IMR-90 (cell line): ENCODE results near the gene TRMT13. TPM values are rescaled to one million over a fixed set of nuclear protein-coding genes. Genes with fewer than 3 reads are reported as not detected.

Source experiments
- ATAC-seq: fragments of 200-7000 bp; cut with Tn5 transposase; 2 replicates; pipeline ENCODE4 v1.9.1; 2020; ENCODE audit warnings: low read depth, mild to moderate bottlenecking, moderate library complexity
- BruUV-seq: library from RNA; stranded (reverse); fragments of 400-500 nt; replicated peaks from 2 replicates; lab custom pipeline; 2021; lab: Mats Ljungman, UMichigan
- CTCF ChIA-PET: fragments of 300-600 bp; formaldehyde crosslinking; extraction: SDS; loops from one replicate; lab custom pipeline; 2021; ENCODE audit warnings: antibody characterized with exemption; lab: Yijun Ruan, JAX
- POLR2A ChIA-PET: fragments of 300-600 bp; sonication (Branson Sonifier 250); formaldehyde crosslinking; loops from one replicate; lab custom pipeline; 2022; ENCODE audit warnings: antibody characterized with exemption; ENCODE audit not compliant: unreplicated experiment; lab: Charles Lee
- DNase-seq: peaks from one replicate; pipeline ENCODE4 v3.0.0; 2013
- H2AFZ ChIP-seq: replicated peaks from 2 replicates; pipeline ENCODE3; 2013; ENCODE audit warnings: low read length, mild to moderate bottlenecking; ENCODE audit not compliant: poor library complexity
- H2AK5ac ChIP-seq: 2 replicates; pipeline ENCODE4 v1.6.1; 2013; ENCODE audit warnings: low read depth, low read length, inconsistent platforms
- H2AK9ac ChIP-seq: replicated peaks from 2 replicates; pipeline ENCODE3; 2013; ENCODE audit warnings: mild to moderate bottlenecking, low read depth, low read length, moderate library complexity; ENCODE audit not compliant: poor library complexity
- H2BK120ac ChIP-seq: 2 replicates; pipeline ENCODE4 v1.6.1; 2013; ENCODE audit warnings: low read depth, low read length, inconsistent platforms
- H2BK15ac ChIP-seq: 3 replicates; pipeline ENCODE4 v1.6.1; 2013; ENCODE audit warnings: low read depth, low read length, inconsistent platforms
- H2BK20ac ChIP-seq: 2 replicates; pipeline ENCODE4 v1.6.1; 2013; ENCODE audit warnings: low read depth, mild to moderate bottlenecking, inconsistent platforms, low read length, moderate library complexity
- H2BK5ac ChIP-seq: 2 replicates; pipeline ENCODE4 v1.6.1; 2013; ENCODE audit warnings: mild to moderate bottlenecking, low read depth, low read length, inconsistent platforms; ENCODE audit not compliant: poor library complexity, severe bottlenecking
- H3K14ac ChIP-seq: replicated peaks from 2 replicates; pipeline ENCODE4 v1.6.1; 2013; ENCODE audit warnings: low read depth, low read length, inconsistent platforms
- H3K18ac ChIP-seq: 2 replicates; pipeline ENCODE4 v1.6.1; 2013; ENCODE audit warnings: low read depth, low read length, control low read depth
- H3K23ac ChIP-seq: 2 replicates; pipeline ENCODE4 v1.6.1; 2013; ENCODE audit warnings: low read depth, low read length, inconsistent platforms
- H3K27ac ChIP-seq: 2 replicates; pipeline ENCODE4 v1.5.1; 2013; ENCODE audit warnings: mild to moderate bottlenecking, control low read depth, low read length; ENCODE audit not compliant: insufficient read depth
- H3K27me3 ChIP-seq: 2 replicates; pipeline ENCODE4 v1.6.1; 2013; ENCODE audit warnings: low read length; ENCODE audit not compliant: control insufficient read depth, insufficient read depth
- H3K36me3 ChIP-seq: 2 replicates; pipeline ENCODE4 v1.6.1; 2013; ENCODE audit warnings: low read length, mixed read lengths; ENCODE audit not compliant: control insufficient read depth, insufficient read depth
- H3K4ac ChIP-seq: 2 replicates; pipeline ENCODE4 v1.6.1; 2013; ENCODE audit warnings: low read depth, low read length, inconsistent platforms
- H3K4me1 ChIP-seq: 2 replicates; pipeline ENCODE4 v1.6.1; 2013; ENCODE audit warnings: low read length, mixed read lengths; ENCODE audit not compliant: control insufficient read depth, insufficient read depth
- H3K4me2 ChIP-seq: 2 replicates; pipeline ENCODE4 v1.6.1; 2013; ENCODE audit warnings: low read depth, mild to moderate bottlenecking, control low read depth, low read length, moderate library complexity
- H3K4me3 ChIP-seq: 2 replicates; pipeline ENCODE4 v1.5.1; 2013; ENCODE audit warnings: low read depth, mild to moderate bottlenecking, control low read depth, low read length, moderate library complexity; ENCODE audit not compliant: insufficient read depth
- H3K56ac ChIP-seq: 2 replicates; pipeline ENCODE4 v1.6.1; 2013; ENCODE audit warnings: low read length, inconsistent platforms; ENCODE audit not compliant: insufficient read depth; ENCODE audit errors: extremely low read depth
- H3K79me1 ChIP-seq, 2 experiments: 2 replicates each; pipeline ENCODE4 v1.6.1; 2013; ENCODE audit warnings: low read length in 2 of 2, inconsistent platforms in 1 of 2, low read depth in 1 of 2
- H3K9ac ChIP-seq: 2 replicates; pipeline ENCODE4 v1.6.1; 2013; ENCODE audit warnings: low read depth, low read length, control low read depth
- H3K9me1 ChIP-seq: 2 replicates; pipeline ENCODE4 v1.6.1; 2013; ENCODE audit warnings: low read length, inconsistent platforms; ENCODE audit not compliant: insufficient read depth
- H3K9me3 ChIP-seq: 2 replicates; pipeline ENCODE4 v1.6.1; 2013; ENCODE audit warnings: low read length; ENCODE audit not compliant: control insufficient read depth, insufficient read depth
- H4K20me1 ChIP-seq: 2 replicates; pipeline ENCODE4 v1.6.1; 2013; ENCODE audit warnings: low read length, inconsistent platforms; ENCODE audit not compliant: insufficient read depth
- H4K5ac ChIP-seq: 2 replicates; pipeline ENCODE4 v1.6.1; 2013; ENCODE audit warnings: mild to moderate bottlenecking, low read depth, low read length, control low read depth
- H4K8ac ChIP-seq, 2 experiments: 2 replicates each; pipeline ENCODE4 v1.6.1; 2013; ENCODE audit warnings: low read depth in 2 of 2, low read length in 2 of 2, control low read depth in 1 of 2, inconsistent platforms in 1 of 2
- H4K91ac ChIP-seq: 2 replicates; pipeline ENCODE4 v1.6.1; 2013; ENCODE audit warnings: low read depth, low read length, inconsistent platforms; ENCODE audit not compliant: insufficient read depth
- BHLHE40 ChIP-seq: fragments of 150-350 bp; IDR thresholded peaks from 2 replicates; pipeline ENCODE4 v1.6.1; 2016; ENCODE audit warnings: mild to moderate bottlenecking, low read depth, low read length
- CEBPB ChIP-seq: IDR thresholded peaks from 2 replicates; pipeline ENCODE4 v1.6.1; 2012; ENCODE audit warnings: low read depth, low read length, improper control_type of control experiment
- CHD1 ChIP-seq: IDR thresholded peaks from 2 replicates; pipeline ENCODE4 v1.6.1; 2012; ENCODE audit warnings: low read depth, low read length, improper control_type of control experiment
- CTCF ChIP-seq: conservative IDR thresholded peaks from 2 replicates; pipeline ENCODE4 v1.5.1; 2012; ENCODE audit warnings: mild to moderate bottlenecking, low read depth, low read length, improper control_type of control experiment
- FOS ChIP-seq: fragments of 150-350 bp; IDR thresholded peaks from 2 replicates; pipeline ENCODE4 v1.6.1; 2016; ENCODE audit warnings: low read depth, low read length
- MAFK ChIP-seq: IDR thresholded peaks from 2 replicates; pipeline ENCODE4 v1.6.1; 2012; ENCODE audit warnings: low read depth, low read length, improper control_type of control experiment
- MAZ ChIP-seq: IDR thresholded peaks from 2 replicates; pipeline ENCODE4 v1.6.1; 2012; ENCODE audit warnings: low read depth, mild to moderate bottlenecking, low read length, improper control_type of control experiment, moderate library complexity, borderline replicate concordance
- MXI1 ChIP-seq: IDR thresholded peaks from 2 replicates; pipeline ENCODE4 v1.6.1; 2012; ENCODE audit warnings: low read depth, mild to moderate bottlenecking, low read length, moderate library complexity, borderline replicate concordance
- NFE2L2 ChIP-seq: fragments of 150-350 bp; IDR thresholded peaks from 2 replicates; pipeline ENCODE4 v1.6.1; 2016; ENCODE audit warnings: low read depth, mild to moderate bottlenecking, low read length
- POLR2A ChIP-seq: IDR thresholded peaks from 2 replicates; pipeline ENCODE4 v1.6.1; 2012; ENCODE audit warnings: mild to moderate bottlenecking, low read depth, low read length
- RAD21 ChIP-seq: IDR thresholded peaks from 2 replicates; pipeline ENCODE4 v1.6.1; 2012; ENCODE audit warnings: low read length, improper control_type of control experiment
- RCOR1 ChIP-seq: IDR thresholded peaks from 2 replicates; pipeline ENCODE4 v1.6.1; 2012; ENCODE audit warnings: mild to moderate bottlenecking, low read length, improper control_type of control experiment; ENCODE audit not compliant: insufficient replicate concordance
- RFX5 ChIP-seq: IDR thresholded peaks from 2 replicates; pipeline ENCODE4 v1.8.0; 2012; ENCODE audit warnings: low read depth, mild to moderate bottlenecking, low read length, moderate library complexity
- SMC3 ChIP-seq: fragments of 150-350 bp; IDR thresholded peaks from 2 replicates; pipeline ENCODE4 v1.6.1; 2016; ENCODE audit warnings: low read depth, mild to moderate bottlenecking, antibody characterized with exemption, low read length, moderate library complexity
- WGBS, 2 experiments: methylation state at CpG; one replicate each; pipeline versions ENCODE4 v1.1.5 to v1.1.7; 2013; ENCODE audit warnings: missing lambda C conversion rate in 2 of 2; ENCODE audit not compliant: insufficient read length in 1 of 2; ENCODE audit errors: extremely low coverage in 2 of 2; 5-methylcytosine and 5-hydroxymethylcytosine counted together
- dilution Hi-C: fragments of 300-500 bp; cut with HindIII; formaldehyde crosslinking; loops from one replicate; pipeline ENCODE4 v1.14.3; 2018; ENCODE audit warnings: low sequenced_read_pairs; ENCODE audit not compliant: unreplicated experiment
- in situ Hi-C: fragments of 300-500 bp; cut with MboI; formaldehyde crosslinking; loops from 3 replicates; pipeline ENCODE4 v1.14.3; 2019; ENCODE audit warnings: low sequenced_read_pairs, inconsistent platforms, mixed read lengths
- intact Hi-C: fragments of 100-400 bp; cut with micrococcal nuclease; formaldehyde crosslinking; loops from 2 replicates; pipeline ENCODE4 v1.10.0; 2022
- polyA plus RNA-seq, 3 experiments: library from polyadenylated mRNA; depleted of rRNA; stranded (reverse); fragments of >200 nt; gene quantifications; 2 replicates each; pipeline ENCODE4 v1.2.3, GENCODE V29; 2012; ENCODE audit warnings: low replicate concordance in 1 of 3
- total RNA-seq: library from RNA; depleted of rRNA; stranded (reverse); fragments of >200 nt; gene quantifications from 2 replicates; pipeline ENCODE4 v1.2.3, GENCODE V29; 2012
- TF ChIP-seq, protein P1 (sequence below): fragments of 150-350 bp; IDR thresholded peaks from 2 replicates; pipeline ENCODE4 v1.6.1; 2017; ENCODE audit warnings: mild to moderate bottlenecking, antibody characterized with exemption, low read length, low read depth
- TF ChIP-seq, protein P2 (sequence below): fragments of 150-350 bp; IDR thresholded peaks from 2 replicates; pipeline ENCODE4 v1.6.1; 2016; ENCODE audit warnings: low read depth, mild to moderate bottlenecking, low read length, moderate library complexity, borderline replicate concordance

TRMT13 gene
- total and polyA plus RNA-seq, 2 of the 4 experiments (the other 2 are of a cell fraction) = 5.2 to 7.7 TPM

DNA sequence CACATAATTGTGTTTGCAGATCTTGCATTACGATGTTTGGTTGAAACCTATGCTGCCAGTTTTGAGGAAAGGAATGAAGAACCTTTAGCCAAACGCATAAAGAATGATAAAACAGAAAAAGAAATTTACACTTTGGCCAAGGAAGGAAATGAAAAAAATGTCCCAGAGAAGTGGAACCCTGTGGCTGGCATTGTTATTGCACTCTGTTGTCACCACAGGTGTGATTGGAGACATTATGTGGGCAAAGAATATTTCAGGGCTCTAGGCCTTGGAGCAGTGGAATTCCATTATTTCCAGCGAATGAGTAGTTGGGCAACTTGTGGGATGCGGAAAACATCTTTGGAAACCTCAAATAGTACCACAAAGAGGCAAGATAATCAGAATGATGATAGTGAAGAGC, 14.9 kb downstream of the TRMT13 start:
- ATAC-seq (no peak), DNase-seq (no peak)
- no CpG with 5 or more reads among the region's 4 CpGs for WGBS, 2 experiments
- dilution Hi-C loops = no loop called here
- no peaks in the 10 kb centered on the region for H4K20me1 ChIP-seq
- in situ Hi-C loops = no loop called here
- 0 out of 4 replicates have a peak, but pooled peaks cover 0 to 5% of the 10 kb centered on the region in 2 experiments for H3K79me1 ChIP-seq
- ChIA-PET CTCF (no interaction called here), POLR2A (no interaction called here)
- intact Hi-C loops = loop anchor here (10.0 kb wide), 1 partner anchor 87 kb away; no protein-coding TSS in a partner anchor
- H3K9ac ChIP-seq = no peak overlapping the region
- no peak overlapping the region for H2BK20ac ChIP-seq
- no peaks in the 10 kb centered on the region for H3K27me3 ChIP-seq
- no peak for TF ChIP-seq CTCF
- TF ChIP-seq RAD21 = no peak
- no peak for TF ChIP-seq FOS
- TF ChIP-seq MAFK = no peak
- TF ChIP-seq NFE2L2 = no peak
- no peak for TF ChIP-seq RCOR1
- no peak for TF ChIP-seq MAZ
- no peak for TF ChIP-seq CEBPB
- TF ChIP-seq MXI1 = no peak
- TF ChIP-seq SMC3 = no peak
- TF ChIP-seq, protein P1, sequence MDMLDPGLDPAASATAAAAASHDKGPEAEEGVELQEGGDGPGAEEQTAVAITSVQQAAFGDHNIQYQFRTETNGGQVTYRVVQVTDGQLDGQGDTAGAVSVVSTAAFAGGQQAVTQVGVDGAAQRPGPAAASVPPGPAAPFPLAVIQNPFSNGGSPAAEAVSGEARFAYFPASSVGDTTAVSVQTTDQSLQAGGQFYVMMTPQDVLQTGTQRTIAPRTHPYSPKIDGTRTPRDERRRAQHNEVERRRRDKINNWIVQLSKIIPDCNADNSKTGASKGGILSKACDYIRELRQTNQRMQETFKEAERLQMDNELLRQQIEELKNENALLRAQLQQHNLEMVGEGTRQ = no peak
- no peak for TF ChIP-seq POLR2A
- TF ChIP-seq CHD1 = no peak
- TF ChIP-seq, protein P2, sequence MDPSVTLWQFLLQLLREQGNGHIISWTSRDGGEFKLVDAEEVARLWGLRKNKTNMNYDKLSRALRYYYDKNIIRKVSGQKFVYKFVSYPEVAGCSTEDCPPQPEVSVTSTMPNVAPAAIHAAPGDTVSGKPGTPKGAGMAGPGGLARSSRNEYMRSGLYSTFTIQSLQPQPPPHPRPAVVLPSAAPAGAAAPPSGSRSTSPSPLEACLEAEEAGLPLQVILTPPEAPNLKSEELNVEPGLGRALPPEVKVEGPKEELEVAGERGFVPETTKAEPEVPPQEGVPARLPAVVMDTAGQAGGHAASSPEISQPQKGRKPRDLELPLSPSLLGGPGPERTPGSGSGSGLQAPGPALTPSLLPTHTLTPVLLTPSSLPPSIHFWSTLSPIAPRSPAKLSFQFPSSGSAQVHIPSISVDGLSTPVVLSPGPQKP = no peak
- no peak for TF ChIP-seq RFX5
- TF ChIP-seq BHLHE40 = no peak
- H2BK5ac ChIP-seq = no peak overlapping the region
- H3K9me1 ChIP-seq = 0 out of 2 replicates have a peak, but pooled peaks cover 2% of the 10 kb centered on the region
- no peak overlapping the region for H3K4me3 ChIP-seq
- H3K14ac ChIP-seq = no peak overlapping the region
- no peak overlapping the region for H2AFZ ChIP-seq
- H3K4me1 ChIP-seq = no peaks in the 10 kb centered on the region
- H2BK120ac ChIP-seq = no peak overlapping the region
- H3K4ac ChIP-seq = no peak overlapping the region
- no peak overlapping the region for H4K91ac ChIP-seq
- H3K56ac ChIP-seq = no peak overlapping the region
- no peak overlapping the region for H3K23ac ChIP-seq
- H2AK9ac ChIP-seq = no peak overlapping the region
- TSS peak; percentile 13 for BruUV-seq
- no peak overlapping the region for H4K8ac ChIP-seq
- H3K4me2 ChIP-seq = no peak overlapping the region
- H3K27ac ChIP-seq = no peak overlapping the region
- no peak overlapping the region for H4K5ac ChIP-seq
- H2AK5ac ChIP-seq = no peak overlapping the region
- H3K36me3 ChIP-seq = peaks cover 14% of the 10 kb centered on the region
- no peaks in the 10 kb centered on the region for H3K9me3 ChIP-seq
- H3K18ac ChIP-seq = no peak overlapping the region
- no peak overlapping the region for H2BK15ac ChIP-seq
